CD4-positive, alpha-beta T cell treated with Interleukin-4 for 1 hour (primary cell): ENCODE measurements around the gene VCX3A.
"Not testable (repeated sequence)": the region's sequence is repeated elsewhere in the genome, so short reads cannot be mapped to it uniquely, and the experiment has no call there.

Experiments
- DNase-seq, 2 donors: peaks; one replicate each; pipeline ENCODE4 v3.0.0-alpha.2; 2020 to 2022

Gene VCX3A

DNA sequence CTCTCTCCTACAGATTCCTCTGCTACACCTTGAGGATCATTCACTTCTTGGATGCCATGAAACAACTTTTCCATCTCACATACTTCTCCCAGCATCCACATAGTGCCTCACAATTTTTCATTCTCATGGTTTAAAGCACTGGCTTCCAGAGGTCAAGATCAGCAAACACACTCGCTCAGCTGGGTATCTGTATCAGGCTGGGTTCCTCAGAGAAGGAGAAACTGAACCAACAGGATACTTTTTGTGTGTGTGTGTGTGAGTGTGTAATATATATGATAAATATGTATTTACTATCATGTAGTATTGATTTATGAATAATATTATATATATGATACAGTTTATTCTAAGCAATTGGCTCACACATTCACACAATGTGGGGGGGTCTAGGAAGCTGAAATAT, at the start of gene VCX3A:
TSS of gene VCX3A (minus strand) at position 101 of the 400 bp plus-strand sequence. CDS start 621 bp downstream, outside the sequence.
- not testable (repeated sequence) for DNase-seq

- no peak for DNase-seq
These were observed 39.8 kb upstream of the VCX3A start for GRCh38 chrX:6574762-6575161.

DNA sequence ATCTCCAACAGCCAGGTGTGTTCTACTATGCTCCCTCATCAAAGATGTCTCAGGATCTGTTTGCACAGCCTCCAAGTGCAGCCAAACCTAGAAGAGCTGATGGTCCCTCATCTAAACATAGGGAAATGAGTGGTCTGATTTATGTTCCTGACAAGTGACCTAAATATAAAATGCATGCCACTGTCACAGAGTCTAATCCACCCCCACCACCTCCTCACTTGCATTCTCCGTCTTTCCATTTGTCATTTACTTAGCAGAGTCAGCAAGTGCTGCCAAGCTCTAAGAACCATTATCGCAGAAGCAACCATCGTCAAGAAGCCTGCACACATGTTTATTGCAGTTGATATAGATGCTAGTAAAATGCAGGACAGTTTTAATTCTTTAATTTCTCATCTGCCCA, 33.1 kb upstream of the VCX3A start:
- no peak for DNase-seq

DNA sequence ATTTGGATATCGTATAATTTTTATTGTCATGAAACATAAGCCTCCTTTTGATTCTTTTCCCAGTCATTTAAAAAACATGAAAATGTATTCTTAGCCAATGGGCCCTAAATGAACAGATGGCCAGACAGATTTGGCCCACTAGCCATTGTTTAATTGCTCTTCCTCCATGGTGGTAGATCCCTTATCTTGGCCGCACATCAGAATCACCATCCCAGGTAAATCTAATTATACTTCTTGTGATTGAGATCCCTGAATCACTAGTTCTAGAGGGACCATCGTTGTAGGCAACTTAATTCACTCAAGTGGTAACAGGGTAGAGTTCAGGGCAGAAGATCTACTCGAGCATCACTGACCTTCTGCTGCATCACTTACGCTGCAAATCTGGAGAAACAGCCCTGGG, 24.1 kb upstream of the VCX3A start:
- no peak for DNase-seq

GRCh38 chrX:6557690-6558089, 22.8 kb upstream of the VCX3A start:
- no peak for DNase-seq

DNA sequence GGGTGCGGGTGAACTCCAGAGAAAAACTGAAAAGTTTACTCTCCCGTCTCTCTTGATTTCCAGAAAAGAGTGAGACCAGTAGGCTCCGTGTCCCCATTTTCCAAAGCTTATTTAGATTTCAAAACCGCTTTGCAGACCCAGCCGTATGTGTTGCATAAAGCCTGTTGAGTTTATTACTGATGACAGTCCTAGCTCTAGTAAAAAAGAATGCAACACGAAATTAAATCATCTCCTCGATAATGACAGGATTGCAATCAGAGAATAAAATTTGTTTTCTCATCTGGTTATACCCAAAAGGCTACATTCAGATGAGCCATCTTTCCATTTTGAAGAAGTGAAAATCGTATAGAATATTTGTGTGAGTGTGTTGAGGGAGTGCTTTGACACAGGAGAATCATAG, 16.1 kb upstream of the VCX3A start:
- no peak for DNase-seq

DNA sequence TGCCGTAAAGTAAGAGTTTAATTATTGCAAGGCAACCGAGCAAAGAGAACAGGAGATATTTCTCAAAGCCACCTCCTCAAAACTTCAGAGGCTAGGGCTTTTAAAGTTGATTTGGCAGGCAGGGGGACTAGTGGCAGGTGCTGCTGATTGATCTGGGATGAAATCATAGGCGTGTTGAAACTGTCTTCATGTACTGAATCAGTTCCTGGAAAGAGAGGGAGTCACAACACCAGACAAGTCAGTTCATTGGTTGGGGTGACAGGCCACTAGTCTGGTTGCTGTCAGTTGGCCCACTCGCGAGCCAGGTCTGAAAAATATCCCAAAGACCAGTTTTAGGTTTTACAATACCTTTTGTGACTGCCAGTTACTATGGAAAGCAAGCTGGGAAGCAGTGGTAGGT, 10.8 kb upstream of the VCX3A start:
- no peak for DNase-seq

DNA sequence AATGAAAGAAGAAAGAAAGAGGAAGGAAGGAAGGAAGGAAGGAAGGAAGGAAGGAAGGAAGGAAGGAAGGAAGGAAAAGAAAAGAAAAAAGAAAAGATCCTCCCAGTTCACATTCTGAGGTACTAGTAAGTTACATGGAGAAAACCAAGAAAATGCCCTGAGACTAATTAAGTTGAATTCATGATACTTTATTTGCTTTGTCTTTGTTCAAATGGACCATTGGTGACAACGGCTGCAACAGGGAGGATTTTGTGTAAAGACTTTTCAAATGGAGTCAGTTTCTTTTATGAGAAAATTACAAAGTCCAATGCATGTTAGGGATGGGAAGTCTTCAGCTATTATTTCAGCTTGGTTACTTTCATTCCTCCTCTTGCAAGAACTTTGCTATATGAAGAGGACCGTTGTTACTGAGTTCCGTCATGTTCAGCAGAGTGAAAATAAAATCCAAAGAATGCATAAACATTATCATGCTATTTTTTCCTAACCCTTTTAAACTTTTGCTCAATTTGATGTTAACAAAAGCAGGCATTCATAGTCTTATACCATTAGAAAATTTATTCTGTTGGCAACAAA, 8.3 kb downstream of the VCX3A start:
- no peak for DNase-seq

DNA sequence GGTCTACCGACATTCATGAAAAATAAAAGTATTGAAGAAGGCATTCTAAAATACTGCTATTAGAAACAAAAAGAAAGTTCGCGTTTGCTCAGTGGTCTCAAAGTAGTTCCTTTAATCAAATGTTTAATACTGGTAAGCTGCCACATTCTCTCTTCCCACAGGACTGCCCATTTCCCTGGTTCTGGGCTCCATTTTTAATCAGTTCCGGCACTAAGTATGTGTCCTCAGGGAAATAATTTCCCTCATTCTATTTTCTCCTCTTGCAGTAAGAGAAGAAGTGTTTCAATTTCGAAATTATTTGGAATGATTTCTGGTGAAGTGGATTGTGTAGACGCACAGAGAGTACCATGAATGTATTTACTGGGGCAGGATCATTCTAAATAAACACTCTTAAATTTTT, 17.5 kb downstream of the VCX3A start:
- no peak for DNase-seq

GRCh38 chrX:6506444-6506843, 28.5 kb downstream of the VCX3A start:
- DNase-seq = no peak

GRCh38 chrX:6505960-6506359, 29.0 kb downstream of the VCX3A start:
- no peak for DNase-seq

GRCh38 chrX:6500719-6501118, 34.2 kb downstream of the VCX3A start:
- no peak for DNase-seq

DNA sequence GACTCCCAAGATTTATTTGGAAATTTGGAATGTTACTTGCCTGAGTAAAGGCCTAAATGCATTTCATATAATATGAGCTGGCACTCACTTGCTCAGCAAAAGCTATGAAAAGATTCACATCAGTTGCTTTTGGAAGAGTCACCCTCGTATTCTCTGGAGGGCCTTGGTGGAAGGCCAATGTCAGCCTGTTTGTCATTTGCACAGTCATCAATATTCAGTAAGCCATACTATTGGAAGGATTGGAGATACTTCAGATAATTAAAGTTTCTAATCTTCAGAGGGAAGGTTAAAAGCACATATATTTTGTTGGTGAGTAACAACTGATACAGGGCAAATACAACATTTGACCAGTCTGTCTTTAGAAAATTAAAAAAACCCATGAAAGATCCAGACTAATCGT, 36.6 kb downstream of the VCX3A start:
- no peak for DNase-seq
